AG10803 (cell line): ENCODE measurements around the gene CRTC3.
A peak's percentile ranks its signal among the peaks of the same experiment; 100 is the strongest.

Experiments
- DNase-seq: peaks from one replicate; pipeline ENCODE4 v3.0.0; 2010; ENCODE audit warnings: low read depth
- H3K4me3 ChIP-seq: 2 replicates; pipeline ENCODE4 v1.5.1; 2011; ENCODE audit warnings: mild to moderate bottlenecking, low read length, control low read depth
- TF ChIP-seq, protein P1 (sequence below): conservative IDR thresholded peaks from 2 replicates; pipeline ENCODE4 v1.5.1; 2011; ENCODE audit warnings: mild to moderate bottlenecking, low read length, control low read depth, inconsistent platforms

The CRTC3 gene

DNA sequence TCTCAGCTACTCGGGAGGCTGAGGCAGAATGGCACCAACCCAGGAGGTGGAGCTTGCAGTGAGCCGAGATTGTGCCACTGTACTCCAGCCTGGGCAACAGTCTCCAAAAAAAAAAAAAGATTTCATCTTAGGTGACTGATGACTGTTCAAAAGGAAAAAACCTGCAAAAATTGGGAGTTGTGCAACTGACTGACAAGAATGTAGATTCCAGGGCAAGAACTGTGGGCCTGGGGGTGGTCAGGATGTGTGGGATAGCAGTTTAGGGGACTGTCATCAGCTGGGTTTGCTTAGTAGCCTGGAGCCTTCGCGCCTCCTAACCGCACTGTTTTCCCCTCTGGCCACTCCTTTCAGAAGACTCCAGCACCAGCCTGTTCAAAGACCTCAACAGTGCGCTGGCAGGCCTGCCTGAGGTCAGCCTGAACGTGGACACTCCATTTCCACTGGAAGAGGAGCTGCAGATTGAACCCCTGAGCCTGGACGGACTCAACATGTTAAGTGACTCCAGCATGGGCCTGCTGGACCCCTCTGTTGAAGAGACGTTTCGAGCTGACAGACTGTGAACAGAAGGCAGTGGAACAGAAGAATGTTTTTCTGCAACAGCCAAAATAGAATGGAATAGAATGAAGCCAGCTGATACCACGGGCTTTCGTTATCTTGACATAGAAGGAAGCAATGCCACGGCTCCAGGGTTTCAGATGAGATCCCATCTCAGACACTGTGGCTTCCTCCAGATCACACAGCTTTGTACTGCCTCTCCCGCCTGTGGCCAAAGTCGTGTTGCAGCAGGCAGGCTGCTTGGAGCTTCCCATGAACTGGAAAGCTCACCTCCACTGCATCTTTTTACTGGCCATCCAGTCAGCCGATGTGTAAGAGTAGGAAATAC is 112.1 kb downstream of the CRTC3 start:
- H3K4me3 ChIP-seq = no peak overlapping the region
- TF ChIP-seq, protein P1, sequence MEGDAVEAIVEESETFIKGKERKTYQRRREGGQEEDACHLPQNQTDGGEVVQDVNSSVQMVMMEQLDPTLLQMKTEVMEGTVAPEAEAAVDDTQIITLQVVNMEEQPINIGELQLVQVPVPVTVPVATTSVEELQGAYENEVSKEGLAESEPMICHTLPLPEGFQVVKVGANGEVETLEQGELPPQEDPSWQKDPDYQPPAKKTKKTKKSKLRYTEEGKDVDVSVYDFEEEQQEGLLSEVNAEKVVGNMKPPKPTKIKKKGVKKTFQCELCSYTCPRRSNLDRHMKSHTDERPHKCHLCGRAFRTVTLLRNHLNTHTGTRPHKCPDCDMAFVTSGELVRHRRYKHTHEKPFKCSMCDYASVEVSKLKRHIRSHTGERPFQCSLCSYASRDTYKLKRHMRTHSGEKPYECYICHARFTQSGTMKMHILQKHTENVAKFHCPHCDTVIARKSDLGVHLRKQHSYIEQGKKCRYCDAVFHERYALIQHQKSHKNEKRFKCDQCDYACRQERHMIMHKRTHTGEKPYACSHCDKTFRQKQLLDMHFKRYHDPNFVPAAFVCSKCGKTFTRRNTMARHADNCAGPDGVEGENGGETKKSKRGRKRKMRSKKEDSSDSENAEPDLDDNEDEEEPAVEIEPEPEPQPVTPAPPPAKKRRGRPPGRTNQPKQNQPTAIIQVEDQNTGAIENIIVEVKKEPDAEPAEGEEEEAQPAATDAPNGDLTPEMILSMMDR = no peak
- no peak for DNase-seq

DNA sequence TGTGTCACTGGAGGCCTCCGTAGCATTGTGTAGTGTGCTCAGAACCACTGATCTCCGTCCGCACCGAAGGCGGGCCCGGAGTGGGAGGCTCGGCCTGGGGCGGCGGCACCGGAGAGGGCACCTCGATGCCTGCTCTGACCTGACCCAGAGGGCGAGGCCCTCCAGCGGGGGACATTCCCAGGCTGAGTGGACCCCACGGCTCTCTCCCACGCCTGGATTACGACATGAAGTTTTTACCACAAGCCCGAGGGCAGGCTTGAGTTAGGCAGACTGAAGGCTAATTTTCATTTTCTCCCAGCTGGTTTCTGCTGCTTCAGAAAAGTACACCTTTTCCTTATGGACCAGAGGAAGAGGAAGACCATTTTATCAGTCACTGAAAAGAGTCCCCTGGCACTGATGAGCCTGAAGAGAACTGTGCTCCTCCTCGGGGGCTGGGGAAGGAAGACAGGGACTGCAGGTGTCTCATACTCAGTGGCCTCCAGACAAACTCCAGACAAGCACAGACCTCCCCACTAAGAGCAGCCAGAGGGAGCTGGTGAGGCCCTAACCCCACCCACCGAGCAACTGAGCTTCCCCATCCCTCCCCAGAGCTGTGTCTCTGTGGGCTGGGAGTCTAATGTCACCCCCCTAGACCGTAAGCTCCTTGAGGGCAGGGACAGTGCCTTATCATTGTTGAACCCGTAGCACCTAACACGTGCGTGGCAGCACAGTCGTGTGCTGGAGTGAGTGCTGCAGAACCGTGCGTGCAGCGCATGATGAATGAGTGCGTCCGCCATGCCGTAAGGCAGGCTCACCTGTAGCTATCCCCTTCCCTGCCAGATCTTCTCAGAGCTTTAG is 113.0 kb downstream of the CRTC3 start:
- no peak for DNase-seq
- no peak overlapping the region for H3K4me3 ChIP-seq
- TF ChIP-seq, protein P1 = 0 out of 2 replicates have a peak, but pooled peaks have one; percentile 15

DNA sequence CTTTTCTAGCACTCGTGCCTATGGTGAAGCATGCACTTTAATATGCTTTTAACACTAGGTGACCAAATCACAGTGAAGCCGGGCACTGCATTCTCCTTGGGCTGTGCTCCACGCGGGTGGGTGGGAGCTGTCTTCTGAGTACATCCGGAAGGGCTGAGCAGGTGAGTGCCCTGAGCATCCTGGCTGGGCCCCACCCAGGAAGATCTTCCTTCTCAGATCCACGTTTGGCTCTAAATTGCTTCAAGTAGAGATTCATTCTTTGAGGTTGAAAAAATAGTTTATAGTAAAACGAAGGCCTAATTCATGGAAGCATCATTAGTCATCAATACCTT is 113.5 kb downstream of the CRTC3 start:
- no peak for DNase-seq
- H3K4me3 ChIP-seq = no peak overlapping the region
- TF ChIP-seq, protein P1 = no peak

DNA sequence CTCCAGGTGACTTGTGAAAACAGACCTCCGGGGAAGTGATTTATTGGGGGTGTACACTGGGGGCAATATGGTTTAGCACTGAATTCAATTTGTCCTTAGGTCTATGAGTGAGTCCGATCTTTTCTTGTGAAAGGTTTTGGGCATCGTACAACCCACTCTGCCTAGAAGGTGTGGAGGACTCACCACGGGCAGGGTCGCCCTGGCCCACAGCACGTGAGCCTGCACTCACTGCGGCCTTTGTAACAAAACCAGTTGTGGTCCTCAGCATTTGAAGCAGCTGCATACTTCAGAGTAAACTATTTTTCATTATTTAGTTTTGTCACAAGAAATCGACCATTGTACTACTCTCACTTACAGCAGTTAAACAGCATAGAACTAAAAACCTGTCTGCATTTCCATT is 114.8 kb downstream of the CRTC3 start:
- DNase-seq = no peak
- no peak overlapping the region for H3K4me3 ChIP-seq
- TF ChIP-seq, protein P1 = no peak

DNA sequence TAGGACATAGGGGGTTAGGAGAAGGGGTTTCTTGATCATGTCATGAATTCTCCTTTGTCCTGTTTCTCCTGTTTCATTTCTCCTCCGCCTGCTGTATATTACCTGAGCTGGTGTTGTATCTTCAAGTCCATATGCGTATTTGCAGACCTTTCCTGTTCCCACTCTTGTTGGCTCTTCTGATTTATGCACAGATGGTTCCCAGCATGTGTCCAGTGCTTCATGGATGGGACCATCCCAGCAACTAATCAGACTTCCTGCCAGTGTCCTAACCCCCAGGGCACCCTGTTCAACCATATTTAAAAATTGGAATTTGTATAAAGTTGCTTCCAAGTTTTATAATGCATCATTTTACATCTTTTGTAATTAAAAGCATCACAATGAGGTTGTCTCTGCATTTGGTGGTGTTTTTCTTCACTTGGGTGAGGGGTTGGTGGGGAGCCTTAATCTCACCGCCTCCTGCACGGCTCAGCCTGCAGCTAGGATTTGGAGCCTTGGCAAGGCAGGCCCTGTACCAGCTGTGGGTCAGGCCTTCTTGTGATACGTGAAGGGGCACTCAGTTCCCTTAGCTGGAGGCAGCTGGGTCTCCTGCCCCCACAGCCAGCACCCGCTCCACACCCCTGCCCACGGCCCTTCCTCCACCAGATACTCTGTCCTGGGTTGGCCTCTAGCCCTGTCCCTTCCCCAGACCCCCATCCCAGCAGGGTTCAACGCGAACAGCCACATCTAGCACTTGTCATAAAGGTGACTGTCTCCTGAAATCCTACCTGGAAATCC is 115.4 kb downstream of the CRTC3 start:
- no peak for DNase-seq
- H3K4me3 ChIP-seq = no peak overlapping the region
- TF ChIP-seq, protein P1 = no peak

DNA sequence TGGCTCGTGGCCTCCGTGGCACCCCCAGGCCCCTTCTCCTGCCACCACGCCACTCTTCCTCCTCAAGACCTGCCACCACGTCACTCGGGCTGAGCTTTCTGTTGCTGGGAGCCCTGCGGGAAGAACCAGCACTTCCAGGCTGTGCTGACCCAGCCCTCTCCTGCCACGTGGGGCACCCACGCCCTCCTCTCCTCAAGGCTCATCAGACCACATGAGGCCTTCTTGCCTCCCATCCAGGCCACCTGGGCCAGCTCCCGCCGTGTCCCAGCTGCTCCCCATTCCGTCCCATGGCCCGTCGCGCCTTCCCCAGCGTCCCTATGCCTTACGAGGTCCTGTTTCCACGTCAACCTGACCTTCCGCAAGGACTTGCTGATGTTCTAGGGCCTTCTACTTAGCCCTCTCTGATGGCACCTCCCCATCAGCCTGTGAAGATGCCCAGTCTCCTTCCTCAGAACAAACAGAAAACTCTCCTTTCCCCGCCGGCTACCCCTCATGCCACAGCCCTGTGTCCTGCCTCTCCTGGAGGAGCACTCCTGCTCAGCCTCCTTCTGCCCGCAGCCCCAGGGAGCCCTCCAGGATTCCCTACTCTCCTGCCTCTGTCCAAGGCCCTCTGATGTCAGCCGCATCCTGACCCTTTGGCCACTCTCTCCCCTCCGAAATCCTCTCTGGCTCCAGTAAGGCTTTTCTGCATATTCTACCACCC is 116.3 kb downstream of the CRTC3 start:
- TF ChIP-seq, protein P1 = no peak
- no peak for DNase-seq

More for the DNA sequence above, 116.3 kb downstream of the CRTC3 start:
- H3K4me3 ChIP-seq = no peak overlapping the region
